MCF 10A (cell line): ENCODE data around the gene ATOX1. TPM values are rescaled to one million over a fixed set of nuclear protein-coding genes. Genes with fewer than 3 reads are reported as not detected.

Experiments
- BruUV-seq: library from RNA; stranded (reverse); fragments of 400-500 nt; replicated peaks from 2 replicates; lab custom pipeline; 2021; lab: Mats Ljungman, UMichigan
- CTCF ChIA-PET: fragments of 300-600 bp; sonication (Branson Sonifier 250); formaldehyde crosslinking; extraction: SDS; loops from one replicate; lab custom pipeline; 2021; ENCODE audit warnings: antibody characterized with exemption, inconsistent platforms; lab: Yijun Ruan, JAX
- POLR2A ChIA-PET: fragments of 300-600, 350-650 bp; sonication (Branson Sonifier 250); formaldehyde crosslinking; extraction: SDS; loops from one replicate; lab custom pipeline; 2020; ENCODE audit warnings: antibody characterized with exemption, inconsistent platforms; lab: Yijun Ruan, JAX
- DNase-seq: peaks from one replicate; pipeline ENCODE4 v3.0.0-alpha.2; 2018; ENCODE audit not compliant: unreplicated experiment
- H3K27ac Mint-ChIP-seq: one replicate; pipeline ENCODE4 v1.8.0; 2022; ENCODE audit warnings: mild to moderate bottlenecking, low read depth, mixed read lengths; ENCODE audit not compliant: unreplicated experiment
- H3K27me3 Mint-ChIP-seq: one replicate; pipeline ENCODE4 v1.8.0; 2022; ENCODE audit warnings: mixed read lengths; ENCODE audit not compliant: insufficient read depth, unreplicated experiment
- H3K36me3 Mint-ChIP-seq: one replicate; pipeline ENCODE4 v1.8.0; 2022; ENCODE audit warnings: mild to moderate bottlenecking, moderate library complexity, mixed read lengths; ENCODE audit not compliant: insufficient read depth, unreplicated experiment
- H3K4me1 Mint-ChIP-seq: one replicate; pipeline ENCODE4 v1.8.0; 2022; ENCODE audit warnings: mixed read lengths; ENCODE audit not compliant: insufficient read depth, unreplicated experiment
- H3K4me3 Mint-ChIP-seq: one replicate; pipeline ENCODE4 v1.8.0; 2022; ENCODE audit warnings: mild to moderate bottlenecking, moderate library complexity, mixed read lengths; ENCODE audit not compliant: unreplicated experiment
- H3K9me3 Mint-ChIP-seq: one replicate; pipeline ENCODE4 v1.8.0; 2022; ENCODE audit warnings: mixed read lengths; ENCODE audit not compliant: unreplicated experiment
- CTCF ChIP-seq: fragments of 200-600 bp; IDR thresholded peaks from one replicate; pipeline ENCODE4 v1.8.0; 2022; ENCODE audit warnings: antibody characterized with exemption, mild to moderate bottlenecking; ENCODE audit not compliant: unreplicated experiment
- intact Hi-C: fragments of 100-400 bp; cut with micrococcal nuclease; formaldehyde crosslinking; loops from 2 replicates; pipeline ENCODE4 v1.14.1; 2022
- total RNA-seq: library from RNA; stranded (reverse); gene quantifications from 2 replicates; pipeline ENCODE4 v1.2.3, GENCODE V29; 2022

Gene ATOX1
- total RNA-seq, 1 experiment from 2014 or later, result 155 TPM

GRCh38 chr5:151719228-151720000 is 39.0 kb downstream of the ATOX1 start:
- H3K4me1 Mint-ChIP-seq, result no peaks in the 10 kb centered on the region
- peak; percentile 82 for DNase-seq
- ChIA-PET POLR2A (interaction anchor here (0.6 to 1.7 kb wide), 3 partner anchors 16 to 135 kb away, joined by 3 to 4 read pairs (median 3); partner anchors contain the start of gene G3BP1), CTCF (interaction anchor here (0.6 to 6.9 kb wide), 17 partner anchors 12 to 818 kb away, joined by 3 to 71 read pairs (median 5); no protein-coding TSS in a partner anchor)
- H3K27ac Mint-ChIP-seq, result no peak overlapping the region
- TF ChIP-seq CTCF, result peak; percentile 72
- no TSS peak for BruUV-seq
- no peaks in the 10 kb centered on the region for H3K36me3 Mint-ChIP-seq
- H3K4me3 Mint-ChIP-seq, result no peak overlapping the region
- no peaks in the 10 kb centered on the region for H3K9me3 Mint-ChIP-seq
- no peaks in the 10 kb centered on the region for H3K27me3 Mint-ChIP-seq
- intact Hi-C loops, result loop anchor here (1.0 kb wide), 1 partner anchor 60 kb away; no protein-coding TSS in a partner anchor

- no peak for TF ChIP-seq CTCF
- no TSS peak for BruUV-seq
- ChIA-PET CTCF (interaction anchor here (0.6 to 6.9 kb wide), 15 partner anchors 11 to 603 kb away, joined by 3 to 71 read pairs (median 5); no protein-coding TSS in a partner anchor), POLR2A (interaction anchor here (0.7 to 1.7 kb wide), 3 partner anchors 13 to 57 kb away, joined by 4 to 5 read pairs (median 4); partner anchors contain the start of gene G3BP1)
- Mint-ChIP-seq H3K9me3 (no peaks in the 10 kb centered on the region), H3K27ac (no peak overlapping the region), H3K4me1 (no peaks in the 10 kb centered on the region), H3K4me3 (no peak overlapping the region), H3K27me3 (no peaks in the 10 kb centered on the region), H3K36me3 (no peaks in the 10 kb centered on the region)
- no peak for DNase-seq
- intact Hi-C loops, result loop anchor here (1.0 kb wide), 1 partner anchor 59 kb away; no protein-coding TSS in a partner anchor
Measured at GRCh38 chr5:151718646-151719045, 39.8 kb downstream of the ATOX1 start.

GRCh38 chr5:151718153-151718552 is 40.3 kb downstream of the ATOX1 start:
- no peak overlapping the region for H3K27ac Mint-ChIP-seq
- ChIA-PET POLR2A (interaction anchor here (0.7 to 1.7 kb wide), 4 partner anchors 12 to 271 kb away, joined by 3 to 5 read pairs (median 4); partner anchors contain the start of genes G3BP1 and SLC36A1), CTCF (interaction anchor here (0.6 to 6.9 kb wide), 15 partner anchors 11 to 602 kb away, joined by 3 to 71 read pairs (median 5); no protein-coding TSS in a partner anchor)
- H3K9me3 Mint-ChIP-seq, result no peaks in the 10 kb centered on the region
- BruUV-seq, result no TSS peak
- H3K27me3 Mint-ChIP-seq, result no peaks in the 10 kb centered on the region
- no peak for TF ChIP-seq CTCF
- H3K4me3 Mint-ChIP-seq, result no peak overlapping the region
- intact Hi-C loops, result no loop called here
- H3K4me1 Mint-ChIP-seq, result no peaks in the 10 kb centered on the region
- no peaks in the 10 kb centered on the region for H3K36me3 Mint-ChIP-seq
- DNase-seq, result no peak

GRCh38 chr5:151717416-151717815 is 41.0 kb downstream of the ATOX1 start:
- Mint-ChIP-seq H3K27ac (no peak overlapping the region), H3K9me3 (no peaks in the 10 kb centered on the region), H3K4me1 (no peaks in the 10 kb centered on the region), H3K27me3 (no peaks in the 10 kb centered on the region), H3K36me3 (no peaks in the 10 kb centered on the region), H3K4me3 (no peak overlapping the region)
- no TSS peak for BruUV-seq
- TF ChIP-seq CTCF, result no peak
- CTCF ChIA-PET, result interaction anchor here (0.7 to 6.9 kb wide), 7 partner anchors 14 to 72 kb away, joined by 3 to 71 read pairs (median 17); no protein-coding TSS in a partner anchor
- DNase-seq, result no peak
- POLR2A ChIA-PET, result interaction anchor here (1.0 to 1.7 kb wide), 3 partner anchors 11 to 270 kb away, joined by 3 to 5 read pairs (median 4); partner anchors contain the start of genes G3BP1 and SLC36A1
- intact Hi-C loops, result no loop called here
